BJ (cell line): ENCODE results near the gene SOCS7. TPM values are rescaled to one million over a fixed set of nuclear protein-coding genes. Genes with fewer than 3 reads are reported as not detected.

Source experiments
- CTCF ChIA-PET: fragments of 350-600 bp; formaldehyde crosslinking; extraction: SDS; loops from one replicate; lab custom pipeline; 2021; ENCODE audit warnings: antibody characterized with exemption, inconsistent platforms; lab: Yijun Ruan, JAX
- POLR2A ChIA-PET: fragments of 300-600 bp; sonication (Branson Sonifier 250); formaldehyde crosslinking; extraction: SDS; loops from one replicate; lab custom pipeline; 2021; ENCODE audit warnings: antibody characterized with exemption; lab: Charles Lee
- DNase-seq: peaks from one replicate; pipeline ENCODE4 v3.0.0-alpha.2; 2011; ENCODE audit warnings: low read depth
- H3K27me3 ChIP-seq: 2 replicates; pipeline ENCODE4 v1.6.0; 2011; ENCODE audit warnings: low read length; ENCODE audit not compliant: control insufficient read depth, insufficient read depth
- H3K36me3 ChIP-seq: 2 replicates; pipeline ENCODE4 v1.5.1; 2011; ENCODE audit warnings: low read length; ENCODE audit not compliant: control insufficient read depth, insufficient read depth
- H3K4me3 ChIP-seq: 2 replicates; pipeline ENCODE4 v1.5.1; 2011; ENCODE audit warnings: low read depth, mild to moderate bottlenecking, control low read depth, low read length
- polyA plus RNA-seq: library from polyadenylated mRNA; depleted of rRNA; stranded (reverse); fragments of >200 nt; gene quantifications from 2 replicates; pipeline ENCODE4 v1.2.3, GENCODE V29; 2011
- TF ChIP-seq, protein P1 (sequence below): IDR thresholded peaks from 2 replicates; pipeline ENCODE4 v1.5.1; 2011; ENCODE audit warnings: low read depth, mild to moderate bottlenecking, control low read depth, inconsistent platforms, low read length, moderate library complexity; ENCODE audit not compliant: insufficient read depth

Gene SOCS7
- polyA plus RNA-seq, 1 experiment, result 9.2 TPM

GRCh38 chr17:38410201-38410600 lies 58.6 kb downstream of the SOCS7 start:
- Histone ChIP-seq H3K27me3 (0 out of 2 replicates have a peak, but pooled peaks cover 1% of the 10 kb centered on the region), H3K4me3 (no peak overlapping the region), H3K36me3 (no peaks in the 10 kb centered on the region)
- TF ChIP-seq, protein P1, sequence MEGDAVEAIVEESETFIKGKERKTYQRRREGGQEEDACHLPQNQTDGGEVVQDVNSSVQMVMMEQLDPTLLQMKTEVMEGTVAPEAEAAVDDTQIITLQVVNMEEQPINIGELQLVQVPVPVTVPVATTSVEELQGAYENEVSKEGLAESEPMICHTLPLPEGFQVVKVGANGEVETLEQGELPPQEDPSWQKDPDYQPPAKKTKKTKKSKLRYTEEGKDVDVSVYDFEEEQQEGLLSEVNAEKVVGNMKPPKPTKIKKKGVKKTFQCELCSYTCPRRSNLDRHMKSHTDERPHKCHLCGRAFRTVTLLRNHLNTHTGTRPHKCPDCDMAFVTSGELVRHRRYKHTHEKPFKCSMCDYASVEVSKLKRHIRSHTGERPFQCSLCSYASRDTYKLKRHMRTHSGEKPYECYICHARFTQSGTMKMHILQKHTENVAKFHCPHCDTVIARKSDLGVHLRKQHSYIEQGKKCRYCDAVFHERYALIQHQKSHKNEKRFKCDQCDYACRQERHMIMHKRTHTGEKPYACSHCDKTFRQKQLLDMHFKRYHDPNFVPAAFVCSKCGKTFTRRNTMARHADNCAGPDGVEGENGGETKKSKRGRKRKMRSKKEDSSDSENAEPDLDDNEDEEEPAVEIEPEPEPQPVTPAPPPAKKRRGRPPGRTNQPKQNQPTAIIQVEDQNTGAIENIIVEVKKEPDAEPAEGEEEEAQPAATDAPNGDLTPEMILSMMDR, result no peak
- DNase-seq, result no peak
- ChIA-PET POLR2A (no interaction called here), CTCF (interaction anchor here (0.7 to 14.6 kb wide), 3 partner anchors 14 to 60 kb away, joined by 3 to 318 read pairs (median 3); partner anchors contain the start of genes GPR179 and SOCS7)

DNA sequence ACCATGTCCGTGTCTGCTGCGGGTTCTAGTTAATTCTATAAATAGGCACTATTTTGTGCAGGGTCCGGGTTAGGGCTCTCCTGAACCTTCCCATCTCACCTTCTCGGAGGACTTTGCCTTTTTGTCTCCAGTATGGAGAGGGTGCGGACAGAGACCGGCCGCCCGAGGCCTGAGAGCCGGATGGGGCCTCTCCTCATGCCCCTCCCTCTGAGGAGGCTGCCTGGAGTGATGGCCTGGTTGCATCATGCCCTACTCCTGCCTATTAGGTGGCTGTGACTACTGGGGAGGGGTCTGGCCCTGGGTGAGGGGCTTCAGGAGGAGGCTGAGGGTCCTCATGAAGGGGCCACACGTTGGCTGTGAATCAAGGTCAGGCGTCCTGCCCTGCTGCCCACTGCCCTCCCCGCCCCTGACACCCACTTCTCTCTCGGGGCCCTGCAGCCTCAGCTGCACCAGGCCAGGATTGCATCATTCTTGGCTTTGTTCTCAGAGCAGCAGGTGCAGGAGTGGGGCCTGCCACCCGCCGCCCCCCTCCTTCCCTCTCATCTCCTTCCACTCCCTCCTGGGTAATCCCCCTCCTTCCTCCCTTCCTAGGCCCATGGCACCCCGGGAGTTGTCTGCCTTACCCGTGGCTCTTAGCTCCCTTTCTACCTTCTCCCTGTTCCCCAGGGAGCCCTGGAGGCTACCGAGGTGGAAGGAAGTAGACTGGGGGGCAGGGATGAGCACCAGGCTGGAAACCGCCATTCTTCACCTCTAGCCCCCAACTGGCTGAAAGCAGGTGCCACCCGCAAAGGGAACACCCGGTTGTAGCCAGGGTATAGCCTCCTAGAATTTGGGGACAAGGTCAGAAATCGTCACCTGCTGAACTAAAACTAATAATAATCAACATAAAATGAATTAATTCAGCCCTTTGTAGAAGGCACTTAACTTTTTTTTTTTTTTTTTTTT lies 63.9 kb downstream of the SOCS7 start:
- DNase-seq, result no peak
- TF ChIP-seq, protein P1, result no peak
- no peaks in the 10 kb centered on the region for H3K36me3 ChIP-seq
- POLR2A ChIA-PET, result interaction anchor here (0.8 kb wide), 1 partner anchor 183 kb away, joined by 12 read pairs; no protein-coding TSS in a partner anchor
- peaks cover 25% of the 10 kb centered on the region for H3K27me3 ChIP-seq
- CTCF ChIA-PET, result interaction anchor here (0.8 to 14.6 kb wide), 18 partner anchors 12 to 252 kb away, joined by 3 to 318 read pairs (median 4); partner anchors contain the start of genes GPR179 and SOCS7
- H3K4me3 ChIP-seq, result peak overlapping the region; percentile 32

- Histone ChIP-seq H3K4me3 (no peak overlapping the region), H3K36me3 (no peaks in the 10 kb centered on the region), H3K27me3 (peaks cover 25% of the 10 kb centered on the region)
- TF ChIP-seq, protein P1, result no peak
- DNase-seq, result no peak
- CTCF ChIA-PET, result interaction anchor here (14.6 kb wide), 1 partner anchor 67 kb away, joined by 318 read pairs; the partner anchor contains the start of genes GPR179 and SOCS7
- POLR2A ChIA-PET, result no interaction called here
Observed at GRCh38 chr17:38416840-38417209, 65.2 kb downstream of the SOCS7 start.

- ChIA-PET CTCF (interaction anchor here (0.6 to 14.6 kb wide), 2 partner anchors 67 to 75 kb away, joined by 5 to 318 read pairs; partner anchors contain the start of genes GPR179 and SOCS7), POLR2A (interaction anchor here (0.6 kb wide), 1 partner anchor 65 kb away, joined by 3 read pairs; no protein-coding TSS in a partner anchor)
- Histone ChIP-seq H3K4me3 (no peak overlapping the region), H3K27me3 (peaks cover 25% of the 10 kb centered on the region), H3K36me3 (no peaks in the 10 kb centered on the region)
- TF ChIP-seq, protein P1, result no peak
- DNase-seq, result no peak
Observed at GRCh38 chr17:38417210-38417951, 65.7 kb downstream of the SOCS7 start.
